CD4-positive, alpha-beta T cell treated with Interleukin-4 for 4 hours (primary cell): Measurements from ENCODE around the gene ANKRD36.
"Not testable (repeated sequence)": the region's sequence is repeated elsewhere in the genome, so short reads cannot be mapped to it uniquely, and the experiment has no call there.

Source experiments
- DNase-seq: peaks from one replicate; pipeline ENCODE4 v3.0.0-alpha.2; 2020

ANKRD36 gene

GRCh38 chr2:97113050-97113881 lies at the start of gene ANKRD36:
TSS of gene ANKRD36 (plus strand) at chr2:97113153. CDS start at chr2:97113740, 587 bp downstream.
- peak; percentile 86 for DNase-seq

DNA sequence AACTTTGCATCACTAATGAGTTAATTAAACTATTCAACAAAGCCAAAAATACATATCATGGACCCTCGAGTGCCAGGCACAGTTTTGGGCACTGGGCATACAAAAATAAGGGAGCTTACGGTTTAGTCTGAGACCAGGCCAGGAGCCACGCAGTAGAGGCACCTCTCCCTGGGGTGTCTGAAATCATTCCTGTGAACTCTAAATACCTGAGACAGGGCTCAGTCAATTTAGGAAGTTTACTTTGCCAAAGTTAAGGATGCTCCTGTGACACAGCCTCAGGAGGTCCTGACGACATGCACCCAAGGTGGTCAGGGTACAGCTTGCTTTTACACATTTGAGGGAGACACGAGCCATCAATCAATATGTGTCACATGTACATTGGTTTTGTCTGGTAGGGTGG lies 46.9 kb upstream of the ANKRD36 start:
- DNase-seq: not testable (repeated sequence)

DNA sequence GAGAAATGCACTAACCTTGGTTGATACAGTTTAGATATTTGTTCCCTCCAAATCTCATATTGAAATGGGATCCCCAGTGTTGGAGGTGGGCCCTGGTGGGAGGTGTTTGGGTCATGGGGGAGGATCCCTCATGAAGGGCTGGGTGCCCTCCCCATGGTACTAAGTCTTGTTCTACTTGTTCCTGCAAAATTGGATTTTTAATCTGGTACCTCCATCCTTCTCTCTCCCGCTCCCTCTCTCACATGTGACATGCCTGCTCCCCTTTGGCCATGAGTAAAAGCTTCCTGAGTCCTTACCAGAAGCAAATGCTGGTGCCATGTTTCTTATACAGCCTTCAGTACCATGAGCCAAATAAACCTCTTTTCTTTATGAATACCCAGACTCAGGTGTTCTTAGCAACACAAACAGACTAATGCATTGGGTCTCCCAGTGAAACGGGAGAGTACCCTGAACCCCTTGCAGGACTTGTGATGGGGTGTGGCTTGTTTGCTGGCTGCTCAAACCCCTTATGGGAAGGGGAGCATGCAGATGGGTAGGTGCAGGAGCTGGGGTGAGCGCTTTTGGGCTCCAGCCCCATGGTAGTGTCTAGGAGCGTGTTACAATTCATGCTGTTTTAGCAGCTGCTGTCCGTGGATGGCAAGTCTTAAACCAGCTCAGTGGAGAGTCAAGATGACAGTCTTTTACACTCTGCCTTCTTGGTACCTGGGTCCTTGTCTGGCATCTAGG lies 45.5 kb upstream of the ANKRD36 start:
- no peak for DNase-seq

DNA sequence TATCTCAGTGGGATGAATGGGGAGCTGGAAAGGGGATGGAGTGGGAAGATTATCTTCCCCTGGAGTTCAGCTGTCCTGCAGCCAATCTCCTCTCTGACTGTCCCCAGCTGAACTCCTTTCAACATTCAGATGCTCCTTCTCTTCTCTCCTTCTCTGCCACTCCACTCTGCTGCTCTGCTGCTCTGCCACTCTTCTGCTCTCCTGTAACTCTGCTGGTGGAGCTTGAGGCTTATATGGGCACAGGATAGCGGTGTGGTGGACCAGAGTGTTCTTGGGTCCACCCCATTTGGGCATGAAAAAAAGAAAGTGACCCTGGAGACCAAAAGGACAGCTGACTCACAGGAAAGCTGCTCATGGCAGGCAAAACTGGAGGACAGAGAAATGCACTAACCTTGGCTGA lies 44.9 kb upstream of the ANKRD36 start:
- no peak for DNase-seq

- not testable (repeated sequence) for DNase-seq
Observed at GRCh38 chr2:97068722-97069121, 44.2 kb upstream of the ANKRD36 start.

DNA sequence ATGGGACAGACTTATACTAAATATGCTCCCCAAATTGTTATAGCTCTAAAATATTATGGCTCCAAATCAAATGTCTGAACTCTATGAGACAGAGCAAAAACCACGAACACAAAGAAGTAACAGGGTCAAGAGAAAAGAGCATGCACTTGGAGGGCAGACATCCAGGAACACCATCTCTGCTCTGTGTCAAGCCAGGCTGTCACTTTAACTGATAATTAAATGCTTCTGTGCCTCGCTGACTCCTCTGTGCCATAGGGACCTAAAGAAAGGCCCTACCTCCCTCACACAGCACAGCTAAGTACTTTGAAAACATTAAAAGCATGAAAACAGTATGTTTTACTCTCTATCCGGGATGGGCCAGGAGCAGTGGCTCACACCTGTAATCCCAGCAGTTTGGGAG lies 42.0 kb upstream of the ANKRD36 start:
- DNase-seq: not testable (repeated sequence)

GRCh38 chr2:97077213-97077612 lies 35.7 kb upstream of the ANKRD36 start:
- DNase-seq: not testable (repeated sequence)

DNA sequence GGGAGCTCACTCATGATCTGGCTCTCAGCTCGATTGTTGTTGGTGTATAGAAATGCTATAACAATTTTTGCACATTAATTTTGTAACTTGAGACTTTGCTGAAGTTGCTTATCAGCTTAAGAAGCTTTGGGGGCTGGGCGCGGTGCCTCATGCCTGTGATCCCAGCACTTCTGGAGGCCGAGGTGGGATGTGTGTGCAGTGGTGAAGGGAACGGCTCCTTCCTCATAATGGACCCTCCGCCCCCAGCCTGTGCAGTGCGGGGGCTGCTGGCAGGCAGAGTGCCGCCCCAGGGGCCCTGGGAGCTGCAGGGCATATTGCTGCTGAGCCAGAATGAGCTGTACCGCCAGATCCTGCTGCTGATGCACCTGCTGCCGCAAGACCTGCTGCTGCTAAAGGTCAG lies 32.1 kb upstream of the ANKRD36 start:
- DNase-seq: not testable (repeated sequence)

- DNase-seq: not testable (repeated sequence)
Observed at GRCh38 chr2:97082206-97082605, 30.7 kb upstream of the ANKRD36 start.

GRCh38 chr2:97083516-97083915 lies 29.4 kb upstream of the ANKRD36 start:
- not testable (repeated sequence) for DNase-seq

GRCh38 chr2:97085093-97085492 lies 27.9 kb upstream of the ANKRD36 start:
- not testable (repeated sequence) for DNase-seq

GRCh38 chr2:97088706-97089105 lies 24.2 kb upstream of the ANKRD36 start:
- not testable (repeated sequence) for DNase-seq

DNA sequence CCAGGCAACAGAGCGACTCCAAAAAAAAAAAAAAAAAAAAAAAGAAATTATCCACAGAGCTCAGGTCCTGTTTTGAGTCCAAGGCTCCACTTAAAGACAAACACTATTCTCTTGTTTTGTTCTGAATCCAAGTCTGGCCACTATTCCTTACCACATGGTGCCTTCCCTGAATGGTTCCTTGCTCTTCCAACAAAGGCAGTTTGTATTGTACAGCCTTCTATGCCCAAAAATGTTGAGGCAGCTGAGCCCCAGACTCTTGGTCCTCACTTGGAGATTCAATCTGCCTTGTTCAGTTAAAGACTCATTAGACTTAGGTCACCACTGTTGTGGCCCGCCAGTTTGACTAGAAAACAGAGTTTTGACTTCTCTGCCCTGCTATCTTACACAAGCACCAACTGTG lies 20.0 kb upstream of the ANKRD36 start:
- not testable (repeated sequence) for DNase-seq

GRCh38 chr2:97093983-97094771 lies 18.8 kb upstream of the ANKRD36 start:
- DNase-seq: not testable (repeated sequence)

DNA sequence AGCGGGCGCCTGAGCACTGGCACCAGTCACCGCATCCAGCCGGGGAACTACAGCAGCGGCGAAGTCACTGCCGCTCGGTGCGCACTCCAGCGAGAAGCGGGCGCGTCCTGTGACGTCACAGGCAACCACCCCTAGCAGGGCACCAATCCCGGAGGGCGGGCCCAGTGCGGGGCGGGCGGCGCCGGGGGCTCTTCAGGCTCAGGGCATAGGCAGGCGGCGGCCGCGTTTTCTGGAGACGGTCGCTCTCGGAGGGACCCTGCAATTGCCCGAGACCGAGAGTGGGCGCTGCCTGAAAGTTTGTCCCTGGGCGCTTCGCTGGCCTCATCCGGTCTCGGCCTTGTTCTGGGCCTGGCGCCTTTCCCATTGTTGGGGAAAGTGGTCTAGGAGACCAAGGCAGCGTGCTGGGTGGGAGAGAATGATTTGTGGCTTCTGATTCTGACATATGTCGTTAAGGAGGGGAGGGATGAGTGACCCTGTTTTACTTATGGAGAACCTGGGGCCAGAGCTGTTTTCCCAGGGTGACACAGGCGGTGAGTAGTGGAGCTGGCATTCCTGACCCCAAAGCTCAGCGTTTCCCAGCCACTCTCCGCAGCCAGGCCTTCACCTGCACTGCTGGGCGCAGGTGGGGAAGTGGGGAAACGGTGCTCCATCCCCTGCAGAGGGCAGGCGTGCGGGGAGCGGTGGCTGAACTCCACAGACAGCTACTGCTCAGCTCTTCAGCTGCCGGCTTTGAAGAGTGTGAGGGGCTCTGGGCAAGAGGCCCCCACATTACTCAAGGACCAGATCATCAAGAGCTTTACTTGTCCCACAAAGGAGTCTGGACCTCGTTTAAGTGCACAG lies 18.0 kb upstream of the ANKRD36 start, which contains the start of gene FAHD2B:
FAHD2B (minus strand) TSS at position 111 of the 840 bp plus-strand sequence. CDS start 3,176 bp downstream, outside the sequence.
- DNase-seq: peak; percentile 78

DNA sequence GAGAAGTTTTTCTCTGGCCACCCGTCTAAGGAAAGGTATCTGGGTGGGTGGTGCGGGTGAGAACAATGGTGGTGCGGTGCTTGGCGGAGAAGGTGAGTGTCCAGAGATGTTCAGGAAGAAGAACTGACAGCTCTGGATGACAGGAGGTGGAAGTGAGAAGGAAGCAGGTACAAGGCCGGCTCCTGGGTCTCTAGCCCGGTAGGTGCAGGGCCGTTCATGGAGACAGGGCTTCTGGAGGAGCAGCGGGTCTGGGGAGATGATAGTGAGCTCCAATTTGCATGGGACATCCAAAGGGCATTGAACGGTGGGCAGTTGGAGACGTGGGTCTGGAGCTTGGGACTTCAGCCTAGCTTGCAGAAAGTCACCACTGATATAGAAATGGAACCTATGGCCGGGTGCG lies 17.3 kb upstream of the ANKRD36 start:
- no peak for DNase-seq

- DNase-seq: not testable (repeated sequence)
Observed at GRCh38 chr2:97098786-97099372, 14.1 kb upstream of the ANKRD36 start.

- not testable (repeated sequence) for DNase-seq
Observed at GRCh38 chr2:97106878-97107277, 6.1 kb upstream of the ANKRD36 start.

DNA sequence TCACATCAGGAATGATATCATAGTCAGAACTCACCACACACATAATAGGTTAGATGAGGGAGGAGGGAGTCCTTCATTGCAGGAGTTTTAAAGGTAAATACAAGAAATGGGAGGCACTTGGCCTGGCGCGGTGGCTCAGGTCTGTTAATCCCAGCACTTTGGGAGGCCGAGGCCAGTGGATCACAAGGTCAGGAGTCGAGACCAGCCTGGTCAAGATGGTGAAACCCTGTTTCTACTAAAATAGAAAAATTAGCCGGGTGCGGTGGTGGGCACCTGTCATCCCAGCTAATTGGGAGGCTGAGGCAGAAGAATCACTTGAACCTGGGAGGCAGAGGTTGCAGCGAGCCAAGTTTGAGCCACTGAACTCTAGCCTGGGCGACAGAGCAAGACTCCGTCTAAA lies 1.7 kb upstream of the ANKRD36 start:
- not testable (repeated sequence) for DNase-seq

- DNase-seq: peak; percentile 74
Observed at GRCh38 chr2:97112320-97113049, 468 bp upstream of the ANKRD36 start.

GRCh38 chr2:97113882-97114255 lies 916 bp downstream of the ANKRD36 start:
- not testable (repeated sequence) for DNase-seq
